Measurements from ENCODE around the gene PIGZ.

Gene PIGZ

GRCh38 chr3:196979545-196979944 is 10.9 kb upstream of the PIGZ start:
- peak; percentile 89 for DNase-seq (ENCODE audit: low read depth)

GRCh38 chr3:196976941-196977340 is 8.3 kb upstream of the PIGZ start:
- no peak for DNase-seq (ENCODE audit: low read depth)

- DNase-seq (ENCODE audit: low read depth), result no peak
These were observed 6.7 kb upstream of the PIGZ start for GRCh38 chr3:196975349-196975748.

GRCh38 chr3:196974661-196975060 is 6.0 kb upstream of the PIGZ start:
- no peak for DNase-seq (ENCODE audit: low read depth)

GRCh38 chr3:196971094-196971698 is 2.6 kb upstream of the PIGZ start:
- no peak for DNase-seq (ENCODE audit: low read depth)

GRCh38 chr3:196970547-196971093 is 2.0 kb upstream of the PIGZ start:
- no peak for DNase-seq (ENCODE audit: low read depth)

- peak; percentile 37 for DNase-seq (ENCODE audit: low read depth)
These were observed 1.3 kb upstream of the PIGZ start for GRCh38 chr3:196969660-196970546.

GRCh38 chr3:196969134-196969659 is 564 bp upstream of the PIGZ start:
- no peak for DNase-seq (ENCODE audit: low read depth)

- DNase-seq (ENCODE audit: low read depth), result no peak
These were observed 1.0 kb downstream of the PIGZ start for GRCh38 chr3:196967412-196968232.

GRCh38 chr3:196966526-196967401 is 1.9 kb downstream of the PIGZ start:
- no peak for DNase-seq (ENCODE audit: low read depth)

GRCh38 chr3:196965804-196966173 is 2.8 kb downstream of the PIGZ start:
- no peak for DNase-seq (ENCODE audit: low read depth)

- DNase-seq (ENCODE audit: low read depth), result no peak
These were observed 3.4 kb downstream of the PIGZ start for GRCh38 chr3:196965112-196965803.

GRCh38 chr3:196963631-196963953 is 5.0 kb downstream of the PIGZ start:
- DNase-seq (ENCODE audit: low read depth), result no peak

GRCh38 chr3:196962930-196963630 is 5.6 kb downstream of the PIGZ start:
- no peak for DNase-seq (ENCODE audit: low read depth)

GRCh38 chr3:196962108-196962929 is 6.3 kb downstream of the PIGZ start:
- no peak for DNase-seq (ENCODE audit: low read depth)

- no peak for DNase-seq (ENCODE audit: low read depth)
These were observed 13.8 kb downstream of the PIGZ start for GRCh38 chr3:196954832-196955231.

GRCh38 chr3:196951371-196951770 is 17.3 kb downstream of the PIGZ start:
- DNase-seq (ENCODE audit: low read depth), result no peak

- no peak for DNase-seq (ENCODE audit: low read depth)
These were observed 18.9 kb downstream of the PIGZ start for GRCh38 chr3:196949750-196950149.

- DNase-seq (ENCODE audit: low read depth), result no peak
These were observed 19.4 kb downstream of the PIGZ start for GRCh38 chr3:196949285-196949619.

Data from fibroblast of gingiva (primary cell).